GM19099 (cell line): Measurements from ENCODE around the gene IKZF2.
A peak's percentile ranks its signal among the peaks of the same experiment; 100 is the strongest.

Source experiments
- POLR2A ChIP-seq: IDR thresholded peaks from 3 replicates; pipeline ENCODE4 v1.6.1; 2011; ENCODE audit warnings: low read depth; ENCODE audit not compliant: insufficient read length; ENCODE audit errors: extremely low read depth

IKZF2 gene

GRCh38 chr2:213043566-213043965 is 107.8 kb downstream of the IKZF2 start:
- TF ChIP-seq POLR2A, result no peak

GRCh38 chr2:213042262-213042661 is 109.2 kb downstream of the IKZF2 start:
- no peak for TF ChIP-seq POLR2A

DNA sequence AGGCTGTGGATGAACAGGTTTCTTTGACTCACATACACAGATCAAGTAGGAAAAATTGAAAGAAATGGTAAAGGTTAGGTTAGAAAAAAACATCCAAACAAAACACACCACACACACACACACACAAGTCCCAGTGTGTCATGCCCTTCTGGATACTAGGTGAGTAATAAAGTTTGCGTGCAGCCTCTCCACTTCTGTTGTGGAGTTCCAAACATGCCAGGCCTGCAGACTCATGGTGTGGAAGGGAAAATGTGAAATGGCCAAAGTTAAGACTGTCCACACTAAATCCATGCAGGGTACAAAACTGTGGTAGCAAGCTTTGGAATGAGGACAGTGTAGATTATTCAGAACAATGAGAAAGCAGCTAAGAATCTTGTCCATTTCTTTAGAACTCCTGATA is 114.6 kb downstream of the IKZF2 start:
- TF ChIP-seq POLR2A, result no peak

DNA sequence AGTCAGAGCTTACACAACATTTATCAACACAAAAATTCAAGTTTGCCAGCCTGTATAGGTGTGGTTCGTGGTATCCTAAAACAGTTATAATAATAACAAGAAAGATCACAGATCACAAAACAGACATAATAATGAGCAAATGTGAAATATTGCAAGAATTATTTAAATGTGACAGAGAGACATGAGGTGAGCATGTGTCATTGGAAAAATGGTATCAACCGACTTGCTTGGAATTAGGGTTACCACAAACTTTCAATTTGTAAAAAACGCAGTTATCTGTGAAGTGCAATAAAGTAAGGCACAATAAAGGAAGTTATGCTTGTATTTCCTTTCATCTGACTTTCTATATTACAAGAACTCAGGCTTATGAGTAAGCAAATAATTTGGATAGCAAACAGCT is 116.8 kb downstream of the IKZF2 start:
- no peak for TF ChIP-seq POLR2A

GRCh38 chr2:213032607-213033006 is 118.8 kb downstream of the IKZF2 start:
- TF ChIP-seq POLR2A, result no peak

- TF ChIP-seq POLR2A, result peak; percentile 20
These were observed 128.4 kb downstream of the IKZF2 start for GRCh38 chr2:213022987-213023386.

DNA sequence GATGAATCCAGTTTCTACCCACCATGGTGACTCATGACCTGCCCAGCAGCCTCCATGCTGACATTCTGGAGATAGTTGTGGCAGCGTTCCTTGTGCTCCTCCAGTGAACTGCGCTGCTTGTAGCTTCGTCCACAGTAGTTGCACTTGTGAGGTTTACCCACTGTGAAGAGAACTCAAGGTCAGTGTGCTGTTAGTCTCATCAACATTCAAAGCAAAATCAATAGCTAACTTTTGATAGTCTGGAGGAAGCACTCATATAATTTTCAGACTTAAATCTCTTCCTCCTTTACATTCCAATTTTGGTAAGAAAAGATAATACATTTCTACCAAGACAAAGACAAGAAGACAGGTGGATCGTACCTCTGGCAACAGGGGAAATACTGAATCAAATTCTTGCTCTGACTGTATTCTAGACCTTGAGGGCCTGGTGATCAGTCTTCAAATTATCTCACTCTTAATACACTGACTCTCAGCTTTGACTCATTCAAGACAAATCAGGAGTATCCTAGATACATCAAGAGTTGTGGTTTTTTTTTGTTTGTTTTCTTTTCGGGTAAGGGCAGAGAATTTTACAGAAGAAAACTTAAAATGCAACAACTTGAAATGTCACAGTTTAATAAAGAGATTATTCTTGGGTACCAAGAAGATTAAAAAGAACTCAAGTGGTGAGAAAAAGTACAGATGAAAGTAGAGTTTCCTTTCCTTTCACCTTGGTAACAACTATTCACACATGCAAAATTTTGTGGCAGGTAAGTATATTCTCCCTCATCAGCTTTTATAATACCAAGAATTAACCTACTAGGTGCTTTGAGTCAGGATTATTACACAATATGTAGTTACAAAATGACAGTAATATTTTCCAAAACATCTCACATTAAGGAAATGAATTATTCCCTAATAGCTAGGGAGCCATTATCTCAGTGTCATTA is 129.2 kb downstream of the IKZF2 start:
- peak; percentile 79 for TF ChIP-seq POLR2A

DNA sequence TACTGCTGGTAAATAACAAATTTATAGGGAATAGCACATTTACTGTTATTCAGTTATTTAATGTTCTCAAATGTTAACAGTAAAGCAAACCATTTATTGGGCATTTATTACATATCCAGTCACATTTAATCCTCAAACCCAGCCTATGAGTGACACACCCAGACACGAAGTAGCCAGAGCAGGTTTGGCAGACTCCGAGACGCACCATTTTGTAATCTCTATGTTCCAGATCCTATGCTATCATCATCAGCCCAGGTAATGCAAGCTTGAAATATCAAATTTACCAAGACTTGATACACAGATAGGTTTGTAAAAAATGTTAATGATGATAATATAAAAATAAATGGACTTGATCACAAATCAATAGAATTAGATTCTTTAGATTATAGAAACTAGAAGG is 131.1 kb downstream of the IKZF2 start:
- no peak for TF ChIP-seq POLR2A

DNA sequence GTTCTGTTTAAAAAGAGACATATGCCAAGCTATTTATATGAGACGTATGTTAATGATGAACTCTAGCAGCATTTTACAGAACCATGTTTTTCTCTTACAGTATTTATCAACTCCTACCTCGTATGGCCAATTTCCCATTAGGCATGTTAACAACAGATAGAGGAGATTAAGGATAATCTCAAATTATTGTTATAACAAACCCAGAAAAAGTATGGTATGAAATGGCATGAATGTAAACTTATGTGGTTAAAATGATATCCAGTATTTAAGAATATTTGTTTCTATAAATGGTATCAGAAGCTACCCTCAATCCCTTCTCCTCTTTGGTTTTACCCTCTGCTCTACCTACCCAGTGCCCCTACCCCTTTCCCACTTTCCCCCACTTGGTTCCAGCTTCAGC is 132.0 kb downstream of the IKZF2 start:
- no peak for TF ChIP-seq POLR2A

DNA sequence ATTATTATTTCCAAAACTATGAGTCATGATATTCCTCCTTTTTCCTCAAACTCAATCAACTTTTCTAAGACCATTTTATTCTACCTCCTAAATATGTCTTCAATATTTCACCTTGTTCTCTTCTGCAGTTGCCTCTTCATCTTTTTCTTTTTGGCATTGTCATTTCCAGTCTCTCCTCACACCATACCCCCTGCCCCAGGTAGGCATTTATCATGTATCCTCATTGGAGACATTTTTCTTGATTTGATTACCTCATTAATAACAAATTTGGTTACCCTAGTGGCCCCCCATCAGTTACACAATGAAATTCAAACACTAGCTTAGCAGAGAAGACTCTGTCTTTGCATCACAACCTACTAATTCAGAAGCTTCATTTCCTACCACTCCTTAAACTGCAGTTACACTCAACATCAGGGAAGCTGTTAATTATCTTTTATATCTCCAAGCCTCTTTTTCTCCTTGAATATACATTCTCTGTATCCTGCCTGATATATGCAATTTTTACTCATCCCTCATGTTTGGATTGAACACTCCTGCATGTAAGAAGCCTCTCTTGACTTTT is 133.0 kb downstream of the IKZF2 start:
- no peak for TF ChIP-seq POLR2A

DNA sequence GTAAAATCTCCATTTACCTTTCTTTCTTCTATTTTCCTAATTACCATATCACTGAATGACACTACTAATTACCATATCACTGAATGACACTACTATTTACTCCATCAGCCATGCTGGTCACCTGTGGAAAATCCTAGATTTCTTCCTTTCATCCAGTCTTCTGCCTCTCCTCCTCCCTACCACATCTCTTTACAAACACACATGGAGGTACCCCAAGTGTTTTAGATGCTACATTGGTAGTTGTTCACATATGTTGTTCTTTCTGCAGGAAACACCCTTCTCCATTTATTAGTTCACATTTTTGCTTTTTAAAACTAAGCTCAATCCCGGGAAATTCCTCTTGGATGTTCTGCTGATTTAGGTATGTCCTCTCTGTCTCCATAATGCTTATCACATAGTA is 134.0 kb downstream of the IKZF2 start:
- TF ChIP-seq POLR2A, result no peak

DNA sequence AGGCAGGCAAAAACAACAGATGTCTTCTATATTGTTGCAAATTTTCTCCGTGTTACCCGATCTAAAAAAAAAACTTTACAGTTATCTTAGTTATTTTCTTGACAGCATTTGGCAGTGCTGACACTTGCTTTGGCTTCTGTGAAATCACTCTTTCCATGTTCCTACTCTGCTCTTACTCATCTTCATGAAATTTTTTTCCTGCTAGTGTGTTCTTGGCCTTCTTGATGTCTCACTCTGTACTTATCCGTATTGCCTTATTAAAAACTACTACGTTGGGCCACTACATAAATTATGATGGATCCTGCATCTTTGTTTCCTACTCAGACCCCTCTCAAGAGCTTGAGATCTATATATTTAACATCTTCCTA is 134.4 kb downstream of the IKZF2 start:
- TF ChIP-seq POLR2A, result no peak

DNA sequence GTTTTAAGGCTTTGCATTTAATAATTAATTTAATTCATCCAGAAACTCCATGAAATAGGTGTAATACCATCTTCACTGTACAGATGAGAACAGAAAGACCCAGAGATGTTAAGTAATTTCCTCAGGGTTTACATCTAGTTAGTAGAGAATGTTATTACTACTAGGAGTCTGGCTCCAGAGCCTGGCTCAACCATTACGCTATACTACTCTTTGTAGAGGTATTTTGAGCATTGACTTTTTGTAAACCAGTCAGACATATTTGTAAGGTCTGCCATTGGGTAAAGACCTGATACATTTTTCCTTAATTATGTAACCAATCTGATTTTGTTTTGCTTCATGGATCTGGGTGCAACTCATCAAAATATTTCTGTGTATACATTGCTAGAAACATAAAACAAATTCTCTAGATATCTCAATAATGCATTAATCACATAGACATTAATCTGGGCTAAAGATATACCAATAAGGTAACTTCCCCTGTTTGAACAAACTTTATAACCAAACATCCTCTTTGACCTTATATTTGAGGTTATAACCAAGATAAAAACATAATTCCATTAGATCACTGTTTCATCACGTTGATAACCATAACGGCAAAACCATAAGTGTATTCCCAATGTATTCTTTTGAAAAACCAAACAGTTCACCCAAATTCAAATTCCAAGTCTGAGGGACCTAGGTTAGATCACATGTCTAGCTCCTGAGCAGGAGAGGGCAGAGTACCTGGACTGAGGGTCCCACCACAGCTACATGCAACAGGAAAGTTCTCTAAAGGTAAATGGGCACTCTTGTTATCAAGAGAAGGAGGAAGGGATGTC is 135.0 kb downstream of the IKZF2 start:
- peak; percentile 17 for TF ChIP-seq POLR2A

- peak; percentile 18 for TF ChIP-seq POLR2A
These were observed 135.8 kb downstream of the IKZF2 start for GRCh38 chr2:213015387-213016165.

- peak; percentile 34 for TF ChIP-seq POLR2A
These were observed 137.4 kb downstream of the IKZF2 start for GRCh38 chr2:213013979-213014378.

- TF ChIP-seq POLR2A, result no peak
These were observed 139.9 kb downstream of the IKZF2 start for GRCh38 chr2:213011505-213011904.
